Nephron (organoid): Measurements from ENCODE around the gene ARHGEF10L.

Experiments
- H3K27ac Mint-ChIP-seq, 3 experiments: 2 replicates each; pipeline ENCODE4 v1.8.0; 2020; ENCODE audit warnings: mixed read lengths in 3 of 3, mild to moderate bottlenecking in 2 of 3, moderate library complexity in 1 of 3
- H3K27me3 Mint-ChIP-seq: 2 replicates; pipeline ENCODE4 v1.8.0; 2021; ENCODE audit warnings: low read depth, mild to moderate bottlenecking, moderate library complexity, mixed read lengths
- H3K36me3 Mint-ChIP-seq: 2 replicates; pipeline ENCODE4 v1.8.0; 2020; ENCODE audit warnings: low read depth, mixed read lengths
- H3K4me1 Mint-ChIP-seq: 2 replicates; pipeline ENCODE4 v1.8.0; 2020; ENCODE audit warnings: mixed read lengths
- H3K4me3 Mint-ChIP-seq, 3 experiments: 2 replicates each; pipeline ENCODE4 v1.8.0; 2020; ENCODE audit warnings: mild to moderate bottlenecking in 3 of 3, mixed read lengths in 3 of 3, moderate library complexity in 2 of 3
- H3K9me3 Mint-ChIP-seq: 2 replicates; pipeline ENCODE4 v1.8.0; 2020; ENCODE audit warnings: mixed read lengths
- CTCF ChIP-seq, 3 experiments: fragments of 200-600 bp; sonication (generic); IDR thresholded peaks; one replicate each; pipeline ENCODE4 v1.5.0; 2021; ENCODE audit warnings: antibody characterized with exemption in 3 of 3; ENCODE audit not compliant: unreplicated experiment in 3 of 3

The ARHGEF10L gene

GRCh38 chr1:17511188-17511587, 28.3 kb upstream of the ARHGEF10L start:
- no peak overlapping the region for H3K4me3 Mint-ChIP-seq
- TF ChIP-seq CTCF (IDR thresholded peaks at IDR 0.05; ENCODE audit: unreplicated experiment in 3 of 3) = no peak
- H3K27ac Mint-ChIP-seq = peak overlapping the region in 1 of 3 experiments; percentile 46
- H3K4me1 Mint-ChIP-seq = no peaks in the 10 kb centered on the region
- no peaks in the 10 kb centered on the region for H3K9me3 Mint-ChIP-seq
- H3K27me3 Mint-ChIP-seq = peaks cover 19% of the 10 kb centered on the region
- H3K36me3 Mint-ChIP-seq = no peaks in the 10 kb centered on the region

GRCh38 chr1:17513131-17513530, 26.4 kb upstream of the ARHGEF10L start:
- Mint-ChIP-seq H3K9me3 (no peaks in the 10 kb centered on the region), H3K36me3 (no peaks in the 10 kb centered on the region), H3K4me3 (no peak overlapping the region), H3K27me3 (peaks cover 26% of the 10 kb centered on the region), H3K27ac (peak overlapping the region in 1 of 3 experiments; percentile 72), H3K4me1 (peaks cover 7% of the 10 kb centered on the region)
- TF ChIP-seq CTCF (IDR thresholded peaks at IDR 0.05; ENCODE audit: unreplicated experiment in 3 of 3) = no peak

- Mint-ChIP-seq H3K4me1 (peaks cover 7% of the 10 kb centered on the region), H3K27me3 (peaks cover 27% of the 10 kb centered on the region), H3K27ac (peak overlapping the region in 2 of 3 experiments; percentile 31 to 63), H3K36me3 (no peaks in the 10 kb centered on the region), H3K9me3 (no peaks in the 10 kb centered on the region), H3K4me3 (no peak overlapping the region)
- TF ChIP-seq CTCF (IDR thresholded peaks at IDR 0.05; ENCODE audit: unreplicated experiment in 3 of 3) = no peak
Observed at GRCh38 chr1:17514776-17515175, 24.7 kb upstream of the ARHGEF10L start.

GRCh38 chr1:17515902-17516301, 23.6 kb upstream of the ARHGEF10L start:
- peaks cover 12% of the 10 kb centered on the region for H3K4me1 Mint-ChIP-seq
- peaks cover 17% of the 10 kb centered on the region for H3K27me3 Mint-ChIP-seq
- TF ChIP-seq CTCF (IDR thresholded peaks at IDR 0.05; ENCODE audit: unreplicated experiment in 3 of 3) = no peak
- no peaks in the 10 kb centered on the region for H3K9me3 Mint-ChIP-seq
- no peak overlapping the region for H3K4me3 Mint-ChIP-seq
- peak overlapping the region in 2 of 3 experiments; percentile 88 to 93 for H3K27ac Mint-ChIP-seq
- H3K36me3 Mint-ChIP-seq = no peaks in the 10 kb centered on the region

- H3K4me3 Mint-ChIP-seq = peak overlapping the region in 1 of 3 experiments; percentile 52
- no peaks in the 10 kb centered on the region for H3K9me3 Mint-ChIP-seq
- H3K36me3 Mint-ChIP-seq = no peaks in the 10 kb centered on the region
- H3K27me3 Mint-ChIP-seq = peaks cover 13% of the 10 kb centered on the region
- H3K27ac Mint-ChIP-seq = peak overlapping the region; percentile 77 to 93 (median 88)
- TF ChIP-seq CTCF (IDR thresholded peaks at IDR 0.05; ENCODE audit: unreplicated experiment in 3 of 3) = no peak
- peaks cover 12% of the 10 kb centered on the region for H3K4me1 Mint-ChIP-seq
Observed at GRCh38 chr1:17516303-17517214, 22.9 kb upstream of the ARHGEF10L start.
